Measurements from ENCODE around the gene DALRD3. TPM values are rescaled to one million over a fixed set of nuclear protein-coding genes. Genes with fewer than 3 reads are reported as not detected.

The DALRD3 gene
- polyA plus RNA-seq, 1 of the 3 experiments (the other 2 are of a cell fraction), result 82.7 TPM

DNA sequence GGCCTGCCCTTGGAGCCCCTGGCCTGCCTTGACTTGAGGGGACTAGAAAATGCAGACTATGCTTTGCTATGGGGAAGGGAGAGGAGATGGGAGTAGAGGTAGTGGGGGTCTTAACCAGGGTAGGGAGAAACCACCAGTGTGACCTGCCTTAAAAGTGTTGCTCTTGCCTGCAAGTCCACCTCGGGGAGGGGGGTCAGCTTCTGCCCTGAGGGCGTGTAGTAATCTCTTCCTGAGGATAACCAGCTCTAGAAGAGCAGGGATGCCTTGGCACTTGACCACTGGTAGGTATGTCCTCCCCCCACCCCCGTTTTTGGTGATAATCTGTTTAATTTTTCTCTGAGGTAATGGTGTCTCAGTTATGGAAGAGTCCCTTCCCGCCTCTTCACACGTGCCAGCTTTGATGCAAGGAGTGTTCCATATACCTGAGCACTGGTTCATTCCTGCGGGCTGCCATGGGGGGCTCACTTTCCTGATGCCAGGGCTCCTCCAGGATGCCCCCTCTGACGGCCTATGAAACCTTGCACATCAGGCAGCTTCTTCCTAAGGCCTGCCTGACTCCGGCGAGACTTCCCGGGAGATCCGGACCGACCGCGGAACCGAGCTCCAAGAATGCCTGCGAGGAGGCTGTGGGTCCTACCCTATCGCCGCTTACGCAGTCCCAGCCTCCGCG lies 29.1 kb downstream of the DALRD3 start:
- CTCF ChIA-PET, result interaction anchor here (0.6 to 7.3 kb wide), 6 partner anchors 10 to 215 kb away, joined by 3 to 114 read pairs (median 8); partner anchors contain the start of genes DALRD3, IMPDH2, NDUFAF3 and QRICH1
- Histone ChIP-seq H3K9me3 (no peaks in the 10 kb centered on the region), H3K4me2 (peak overlapping the region; percentile 63), H3K27ac (ENCODE audit: low read depth in 2 of 2, low read length in 1 of 2) (peak overlapping the region; percentile 4 to 88; a peak in 3 of 4 replicates), H3F3A (replicated peaks; ENCODE audit: insufficient read depth) (peaks cover 11% of the 10 kb centered on the region), H3K4me1 (ENCODE audit: control insufficient read depth in 1 of 2, insufficient read depth in 2 of 2, low read depth in 1 of 2, low read length in 1 of 2) (peaks cover 0 to 2% of the 10 kb centered on the region in 2 experiments; a peak in 1 of 4 replicates), H2AFZ (ENCODE audit: low read depth) (peak overlapping the region; percentile 70; the same call in 1 of the 2 replicates), H3K27me3 (ENCODE audit: insufficient read depth) (no peaks in the 10 kb centered on the region), H3K9ac (peak overlapping the region; percentile 73), H3K4me3 (ENCODE audit: low read depth in 2 of 2, low read length in 1 of 2) (peak overlapping the region; percentile 35 to 63; a peak in 3 of 4 replicates), H3K36me3 (replicated peaks in 1 of 2; ENCODE audit: control insufficient read depth in 1 of 2, insufficient read depth in 2 of 2, low read length in 1 of 2) (peaks cover under 1 to 10% of the 10 kb centered on the region in 2 experiments), H3K79me2 (ENCODE audit: insufficient read depth) (peaks cover 17% of the 10 kb centered on the region), H3K9me2 (no peaks in the 10 kb centered on the region), H4K20me1 (ENCODE audit: insufficient read depth) (no peaks in the 10 kb centered on the region)
- POLR2A ChIA-PET, result interaction anchor here (1.0 to 2.1 kb wide), 3 partner anchors 9 to 40 kb away, joined by 3 to 17 read pairs (median 4); partner anchors contain the start of genes IMPDH2 and WDR6
- DNase-seq, result no peak
- WGBS (ENCODE audit: low lambda C conversion rate), result 41% methylated on average over 9 of the region's 21 CpGs
- TF ChIP-seq EZH2phosphoT487 (IDR thresholded peaks at IDR 0.05; ENCODE audit: borderline replicate concordance, low read depth), result no peak
- TF ChIP-seq, protein P1, sequence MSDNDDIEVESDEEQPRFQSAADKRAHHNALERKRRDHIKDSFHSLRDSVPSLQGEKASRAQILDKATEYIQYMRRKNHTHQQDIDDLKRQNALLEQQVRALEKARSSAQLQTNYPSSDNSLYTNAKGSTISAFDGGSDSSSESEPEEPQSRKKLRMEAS (IDR thresholded peaks at IDR 0.05; ENCODE audit: low read depth), result peak; percentile 39; the same call in 1 of the 2 replicates

DNA sequence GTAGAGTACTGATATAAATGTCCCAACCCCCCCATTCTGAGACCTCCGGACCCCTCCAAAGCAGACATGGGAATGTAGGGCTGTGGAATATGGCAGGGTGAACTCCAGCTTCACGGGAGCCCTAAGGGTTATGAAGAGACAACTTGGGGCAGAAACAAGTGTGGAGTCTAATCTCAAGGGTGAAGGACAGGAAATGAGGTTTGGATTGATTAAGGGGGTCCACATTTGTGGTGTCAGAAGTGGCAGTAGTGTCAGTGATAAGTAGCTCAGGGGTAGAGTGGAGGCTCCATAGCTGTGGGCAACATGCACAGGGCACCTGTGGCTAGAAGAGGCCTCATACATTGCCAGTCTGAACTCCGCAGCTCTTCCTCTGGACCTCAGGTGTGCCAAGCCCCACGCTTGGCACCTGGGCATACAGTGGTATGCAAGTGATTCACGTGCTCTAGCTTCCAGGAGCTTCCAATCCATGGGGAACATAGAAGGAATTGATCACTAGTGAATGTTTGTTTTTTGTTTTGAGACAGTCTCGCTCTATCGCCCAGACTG lies 32.5 kb downstream of the DALRD3 start:
- CTCF ChIA-PET, result interaction anchor here (0.9 to 7.3 kb wide), 5 partner anchors 11 to 67 kb away, joined by 3 to 114 read pairs (median 3); partner anchors contain the start of genes ARIH2, DALRD3 and NDUFAF3
- Histone ChIP-seq H3F3A (replicated peaks; ENCODE audit: insufficient read depth) (peaks cover 11% of the 10 kb centered on the region), H3K36me3 (replicated peaks in 1 of 2; ENCODE audit: control insufficient read depth in 1 of 2, insufficient read depth in 2 of 2, low read length in 1 of 2) (peaks cover 28 to 38% of the 10 kb centered on the region in 2 experiments), H3K4me1 (ENCODE audit: control insufficient read depth in 1 of 2, insufficient read depth in 2 of 2, low read depth in 1 of 2, low read length in 1 of 2) (no peaks in the 10 kb centered on the region), H3K9me3 (no peaks in the 10 kb centered on the region), H3K27me3 (ENCODE audit: insufficient read depth) (no peaks in the 10 kb centered on the region), H3K9ac (no peak overlapping the region), H3K4me3 (ENCODE audit: low read depth in 2 of 2, low read length in 1 of 2) (no peak overlapping the region), H3K27ac (ENCODE audit: low read depth in 2 of 2, low read length in 1 of 2) (no peak overlapping the region), H2AFZ (ENCODE audit: low read depth) (no peak overlapping the region), H3K4me2 (no peak overlapping the region), H3K9me2 (no peaks in the 10 kb centered on the region), H4K20me1 (ENCODE audit: insufficient read depth) (no peaks in the 10 kb centered on the region), H3K79me2 (ENCODE audit: insufficient read depth) (peaks cover 4% of the 10 kb centered on the region; the same call in 1 of the 2 replicates)
- no peak for DNase-seq
- TF ChIP-seq TCF12 (IDR thresholded peaks at IDR 0.05), result no peak
- TF ChIP-seq YY1 (IDR thresholded peaks at IDR 0.05; ENCODE audit: low read depth), result no peak
- TF ChIP-seq EP300 (IDR thresholded peaks at IDR 0.05; ENCODE audit: borderline replicate concordance in 1 of 2, low read depth in 1 of 2, low read length in 1 of 2), result no peak
- TF ChIP-seq, protein P2, sequence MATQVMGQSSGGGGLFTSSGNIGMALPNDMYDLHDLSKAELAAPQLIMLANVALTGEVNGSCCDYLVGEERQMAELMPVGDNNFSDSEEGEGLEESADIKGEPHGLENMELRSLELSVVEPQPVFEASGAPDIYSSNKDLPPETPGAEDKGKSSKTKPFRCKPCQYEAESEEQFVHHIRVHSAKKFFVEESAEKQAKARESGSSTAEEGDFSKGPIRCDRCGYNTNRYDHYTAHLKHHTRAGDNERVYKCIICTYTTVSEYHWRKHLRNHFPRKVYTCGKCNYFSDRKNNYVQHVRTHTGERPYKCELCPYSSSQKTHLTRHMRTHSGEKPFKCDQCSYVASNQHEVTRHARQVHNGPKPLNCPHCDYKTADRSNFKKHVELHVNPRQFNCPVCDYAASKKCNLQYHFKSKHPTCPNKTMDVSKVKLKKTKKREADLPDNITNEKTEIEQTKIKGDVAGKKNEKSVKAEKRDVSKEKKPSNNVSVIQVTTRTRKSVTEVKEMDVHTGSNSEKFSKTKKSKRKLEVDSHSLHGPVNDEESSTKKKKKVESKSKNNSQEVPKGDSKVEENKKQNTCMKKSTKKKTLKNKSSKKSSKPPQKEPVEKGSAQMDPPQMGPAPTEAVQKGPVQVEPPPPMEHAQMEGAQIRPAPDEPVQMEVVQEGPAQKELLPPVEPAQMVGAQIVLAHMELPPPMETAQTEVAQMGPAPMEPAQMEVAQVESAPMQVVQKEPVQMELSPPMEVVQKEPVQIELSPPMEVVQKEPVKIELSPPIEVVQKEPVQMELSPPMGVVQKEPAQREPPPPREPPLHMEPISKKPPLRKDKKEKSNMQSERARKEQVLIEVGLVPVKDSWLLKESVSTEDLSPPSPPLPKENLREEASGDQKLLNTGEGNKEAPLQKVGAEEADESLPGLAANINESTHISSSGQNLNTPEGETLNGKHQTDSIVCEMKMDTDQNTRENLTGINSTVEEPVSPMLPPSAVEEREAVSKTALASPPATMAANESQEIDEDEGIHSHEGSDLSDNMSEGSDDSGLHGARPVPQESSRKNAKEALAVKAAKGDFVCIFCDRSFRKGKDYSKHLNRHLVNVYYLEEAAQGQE (IDR thresholded peaks at IDR 0.05; ENCODE audit: low read depth, low read length), result no peak
- TF ChIP-seq GABPA (IDR thresholded peaks at IDR 0.05; ENCODE audit: low read depth), result no peak
- TF ChIP-seq SMC3 (IDR thresholded peaks at IDR 0.05; ENCODE audit: low read depth, low read length), result no peak
- no peak for TF ChIP-seq TAF1 (IDR thresholded peaks at IDR 0.05; ENCODE audit: borderline replicate concordance, low read depth, low read length)
- TF ChIP-seq RFX5 (IDR thresholded peaks at IDR 0.05; ENCODE audit: low read length), result no peak
- TF ChIP-seq JUND (IDR thresholded peaks at IDR 0.05), result no peak
- TF ChIP-seq, protein P1 (IDR thresholded peaks at IDR 0.05; ENCODE audit: low read depth), result no peak
- TF ChIP-seq FOXJ3 (CRISPR knock-in tag; IDR thresholded peaks at IDR 0.05), result no peak
- TF ChIP-seq ELF1 (IDR thresholded peaks at IDR 0.05), result no peak
- TF ChIP-seq RAD21 (IDR thresholded peaks at IDR 0.05; ENCODE audit: low read length), result no peak
- TF ChIP-seq CHD2 (IDR thresholded peaks at IDR 0.05; ENCODE audit: low read length, partially characterized antibody), result no peak
- TF ChIP-seq NFIC (IDR thresholded peaks at IDR 0.05; ENCODE audit: borderline replicate concordance), result no peak
- TF ChIP-seq GATA2 (CRISPR knock-in tag; IDR thresholded peaks at IDR 0.05), result no peak
- WGBS (ENCODE audit: low lambda C conversion rate), result 90% methylated on average over 4 of the region's 7 CpGs
- POLR2A ChIA-PET, result interaction anchor here (0.6 kb wide), 1 partner anchor 1136 kb away, joined by 4 read pairs; no protein-coding TSS in a partner anchor

Data from SK-N-SH (cell line).